BE2C (cell line): ENCODE data around the gene AP1B1.

Source experiments
- DNase-seq: peaks from one replicate; pipeline ENCODE4 v3.0.0-alpha.2; 2020
- H3K27me3 ChIP-seq: fragments of 250-450 bp; sonication (Bioruptor Pico); 2 replicates; pipeline ENCODE4 v1.5.1; 2020; ENCODE audit warnings: mild to moderate bottlenecking
- H3K36me3 ChIP-seq: fragments of 250-450 bp; sonication (Bioruptor Pico); 2 replicates; pipeline ENCODE4 v1.5.1; 2020; ENCODE audit warnings: mild to moderate bottlenecking
- H3K4me1 ChIP-seq: fragments of 250-450 bp; sonication (Bioruptor Pico); 2 replicates; pipeline ENCODE4 v1.5.1; 2020
- H3K4me3 ChIP-seq: 2 replicates; pipeline ENCODE4 v1.5.1; 2011; ENCODE audit warnings: low read depth, low read length
- H3K9me3 ChIP-seq: fragments of 250-450 bp; sonication (Bioruptor Pico); 2 replicates; pipeline ENCODE4 v1.5.1; 2020
- TF ChIP-seq, protein P1 (sequence below): IDR thresholded peaks from 2 replicates; pipeline ENCODE4 v1.5.1; 2012; ENCODE audit warnings: mild to moderate bottlenecking, low read depth, low read length

Gene AP1B1

DNA sequence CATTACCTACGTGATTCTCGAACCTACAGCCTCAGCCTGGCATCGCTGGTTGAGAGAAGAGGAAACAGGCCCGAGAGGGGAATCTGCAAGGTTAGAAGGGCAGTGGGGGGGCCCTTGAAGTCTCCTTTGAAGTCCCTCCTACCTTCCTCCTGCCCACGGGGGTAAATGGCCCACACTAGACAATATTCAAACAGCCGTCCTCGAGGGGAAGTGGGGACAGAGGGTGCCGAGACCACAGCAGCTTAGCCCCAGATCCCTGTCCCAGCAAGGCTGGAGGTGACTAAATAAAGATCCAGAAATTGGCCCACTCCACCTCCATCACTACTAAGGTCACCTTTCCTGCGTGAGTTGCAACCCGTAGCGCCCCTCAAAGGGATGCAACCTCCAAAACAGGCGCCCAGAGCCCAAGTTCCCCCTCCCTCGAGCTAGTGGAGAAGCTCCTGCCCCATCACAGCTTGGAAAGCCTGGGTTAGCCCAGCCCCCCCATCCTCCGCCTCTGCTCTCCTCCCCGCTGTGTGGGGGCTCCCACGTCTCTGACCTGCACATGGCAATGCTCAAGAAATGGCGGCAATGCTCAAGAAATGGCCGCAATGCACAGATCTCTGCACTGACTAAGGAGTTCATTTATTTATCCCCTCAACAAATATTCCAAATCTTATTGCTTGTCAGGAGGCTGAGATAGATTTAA, 72.1 kb downstream of the AP1B1 start:
- TF ChIP-seq, protein P1, sequence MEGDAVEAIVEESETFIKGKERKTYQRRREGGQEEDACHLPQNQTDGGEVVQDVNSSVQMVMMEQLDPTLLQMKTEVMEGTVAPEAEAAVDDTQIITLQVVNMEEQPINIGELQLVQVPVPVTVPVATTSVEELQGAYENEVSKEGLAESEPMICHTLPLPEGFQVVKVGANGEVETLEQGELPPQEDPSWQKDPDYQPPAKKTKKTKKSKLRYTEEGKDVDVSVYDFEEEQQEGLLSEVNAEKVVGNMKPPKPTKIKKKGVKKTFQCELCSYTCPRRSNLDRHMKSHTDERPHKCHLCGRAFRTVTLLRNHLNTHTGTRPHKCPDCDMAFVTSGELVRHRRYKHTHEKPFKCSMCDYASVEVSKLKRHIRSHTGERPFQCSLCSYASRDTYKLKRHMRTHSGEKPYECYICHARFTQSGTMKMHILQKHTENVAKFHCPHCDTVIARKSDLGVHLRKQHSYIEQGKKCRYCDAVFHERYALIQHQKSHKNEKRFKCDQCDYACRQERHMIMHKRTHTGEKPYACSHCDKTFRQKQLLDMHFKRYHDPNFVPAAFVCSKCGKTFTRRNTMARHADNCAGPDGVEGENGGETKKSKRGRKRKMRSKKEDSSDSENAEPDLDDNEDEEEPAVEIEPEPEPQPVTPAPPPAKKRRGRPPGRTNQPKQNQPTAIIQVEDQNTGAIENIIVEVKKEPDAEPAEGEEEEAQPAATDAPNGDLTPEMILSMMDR, result no peak
- Histone ChIP-seq H3K36me3 (no peaks in the 10 kb centered on the region), H3K4me1 (peaks cover 2% of the 10 kb centered on the region; the same call in 1 of the 2 replicates), H3K9me3 (no peaks in the 10 kb centered on the region), H3K4me3 (no peak overlapping the region), H3K27me3 (peaks cover 52% of the 10 kb centered on the region)
- no peak for DNase-seq

DNA sequence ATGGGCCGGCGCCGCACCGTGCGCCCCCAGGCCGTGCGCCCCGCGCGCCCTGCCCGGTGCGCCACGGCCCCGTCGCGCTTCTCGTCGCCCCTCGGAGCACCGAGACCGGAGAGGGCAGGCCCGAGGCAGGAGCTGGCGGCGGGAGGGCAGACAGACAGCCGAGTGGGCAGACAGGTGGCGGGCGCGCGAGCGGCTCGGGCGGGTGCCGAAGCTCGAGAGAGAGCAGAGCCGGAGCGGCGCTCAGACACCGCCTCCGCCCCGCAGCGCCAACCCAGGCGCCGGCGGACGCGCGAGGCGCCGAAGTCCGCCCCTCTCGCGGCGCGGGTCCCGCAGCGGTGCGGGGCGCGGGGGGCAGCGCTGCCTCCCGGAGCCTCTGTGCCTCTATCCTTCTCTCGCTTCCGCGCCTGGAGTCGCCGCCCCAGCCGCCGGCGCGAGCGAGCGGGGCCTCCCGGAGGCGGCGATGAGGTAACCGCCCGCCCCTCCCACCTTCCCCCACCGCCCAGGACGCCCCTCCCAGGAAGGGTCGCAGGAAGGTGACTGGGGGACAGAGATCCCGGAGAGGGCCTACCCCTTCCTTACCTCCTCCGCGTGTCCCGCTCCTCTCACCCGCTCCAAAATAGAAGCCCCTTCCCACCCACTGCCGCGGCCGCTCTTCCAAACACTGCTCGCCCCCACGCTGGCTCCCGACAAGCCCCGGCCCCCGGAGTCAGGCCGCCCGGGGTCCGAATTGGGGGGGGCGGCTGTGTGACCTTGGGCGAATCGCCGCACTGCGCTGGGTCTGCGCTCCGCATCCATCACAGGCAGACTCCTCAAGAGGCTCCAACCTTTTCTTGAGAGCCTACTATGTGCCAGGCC, 72.9 kb downstream of the AP1B1 start, which contains the start of gene RASL10A:
TSS of gene RASL10A (minus strand) at position 412 of the 855 bp plus-strand sequence. CDS start 451 bp downstream, outside the sequence.
- TF ChIP-seq, protein P1, result no peak
- Histone ChIP-seq H3K4me3 (no peak within 1 kb of the TSS; the same call in 1 of the 2 replicates), H3K4me1 (peaks cover 7% of the 10 kb centered on the region), H3K9me3 (no peaks in the 10 kb centered on the region), H3K36me3 (no peaks in the 10 kb centered on the region), H3K27me3 (peaks cover 52% of the 10 kb centered on the region)
- DNase-seq, result no peak

DNA sequence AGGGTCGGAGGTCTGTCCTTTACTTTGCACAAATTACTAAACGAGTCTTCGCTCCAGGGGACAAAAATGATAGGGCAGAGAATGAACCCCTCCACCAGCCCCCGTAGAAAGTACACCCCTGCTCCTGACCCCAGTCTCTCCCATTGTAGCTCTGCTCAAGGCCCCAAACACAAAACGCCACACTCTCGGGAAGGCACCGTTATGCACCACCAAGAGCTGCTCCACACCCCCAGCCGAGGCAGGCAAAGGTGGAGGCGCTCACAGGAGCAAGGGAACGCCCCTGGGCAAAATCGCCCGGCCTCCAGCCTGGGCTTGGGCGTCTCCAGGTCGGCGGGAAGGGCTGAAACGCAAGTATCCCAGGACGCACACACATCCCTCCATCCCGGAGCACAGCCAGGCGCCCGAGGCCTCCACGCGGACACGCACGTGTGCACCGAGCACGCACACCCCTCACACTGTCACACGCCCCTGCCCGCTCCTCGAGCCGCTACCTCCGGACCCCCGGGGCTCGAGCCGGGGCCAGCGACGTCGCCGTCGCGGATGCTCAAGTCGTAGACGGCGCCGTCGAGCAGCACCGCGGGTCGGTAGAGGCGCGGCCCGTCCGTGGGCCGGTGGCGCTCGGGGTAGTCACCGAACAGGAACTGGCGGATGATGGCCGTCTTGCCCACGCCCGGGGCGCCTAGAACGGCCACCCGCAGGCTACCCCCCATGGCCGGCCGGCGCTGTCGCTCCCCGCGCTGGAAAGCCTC, 73.7 kb downstream of the AP1B1 start:
- Histone ChIP-seq H3K27me3 (peaks cover 52% of the 10 kb centered on the region), H3K36me3 (no peaks in the 10 kb centered on the region)
- TF ChIP-seq, protein P1, result no peak

DNA sequence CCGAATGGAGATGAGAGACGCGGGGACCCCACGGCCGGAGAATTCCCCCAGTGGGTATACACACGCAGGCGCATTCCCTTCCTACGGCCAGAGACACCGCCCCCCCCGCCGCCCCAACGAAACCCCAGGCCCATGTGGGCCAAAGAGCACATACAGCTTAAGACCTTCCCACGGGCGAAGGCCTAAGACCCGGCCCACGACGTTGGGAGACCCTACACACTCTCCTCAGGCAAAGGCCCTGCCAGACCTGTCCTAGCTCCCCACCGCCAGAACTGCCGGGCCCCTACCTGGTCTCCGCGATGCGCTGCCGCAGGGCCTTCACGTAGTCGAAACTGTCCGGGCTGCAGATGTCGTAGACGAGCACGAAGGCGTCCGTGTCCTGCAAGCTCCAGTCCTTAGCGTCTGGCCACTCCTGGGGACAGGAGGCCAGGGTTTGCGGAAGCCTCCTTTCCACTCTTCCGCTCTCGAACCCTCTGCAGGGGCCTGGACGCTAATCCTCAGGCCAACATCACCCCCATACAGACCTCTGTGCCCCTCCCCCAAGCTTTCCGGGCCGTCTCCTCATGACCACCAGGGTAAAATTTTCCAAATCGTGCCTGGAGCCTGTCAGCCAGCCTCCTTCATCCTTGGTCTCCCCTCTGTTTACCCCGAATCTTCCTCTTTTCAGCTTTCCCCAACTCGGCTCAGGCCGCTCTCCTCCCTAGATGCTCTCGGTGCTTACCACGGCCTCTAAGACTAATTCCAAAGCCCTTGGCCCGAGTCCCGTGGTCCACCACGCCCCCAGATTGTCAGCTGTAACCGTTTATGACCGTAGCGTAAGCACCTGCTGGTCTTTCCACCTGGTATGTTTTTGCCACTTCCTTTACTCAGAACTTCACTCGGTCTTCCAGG, 74.5 kb downstream of the AP1B1 start:
- DNase-seq, result no peak
- H3K27me3 ChIP-seq, result peaks cover 52% of the 10 kb centered on the region
- TF ChIP-seq, protein P1, result no peak
- H3K9me3 ChIP-seq, result no peaks in the 10 kb centered on the region
- peaks cover 7% of the 10 kb centered on the region for H3K4me1 ChIP-seq
- no peak overlapping the region for H3K4me3 ChIP-seq
- no peaks in the 10 kb centered on the region for H3K36me3 ChIP-seq

More for the DNA sequence above, 73.7 kb downstream of the AP1B1 start:
- no peaks in the 10 kb centered on the region for H3K9me3 ChIP-seq
- H3K4me3 ChIP-seq, result no peak overlapping the region
- H3K4me1 ChIP-seq, result peaks cover 7% of the 10 kb centered on the region
- no peak for DNase-seq

DNA sequence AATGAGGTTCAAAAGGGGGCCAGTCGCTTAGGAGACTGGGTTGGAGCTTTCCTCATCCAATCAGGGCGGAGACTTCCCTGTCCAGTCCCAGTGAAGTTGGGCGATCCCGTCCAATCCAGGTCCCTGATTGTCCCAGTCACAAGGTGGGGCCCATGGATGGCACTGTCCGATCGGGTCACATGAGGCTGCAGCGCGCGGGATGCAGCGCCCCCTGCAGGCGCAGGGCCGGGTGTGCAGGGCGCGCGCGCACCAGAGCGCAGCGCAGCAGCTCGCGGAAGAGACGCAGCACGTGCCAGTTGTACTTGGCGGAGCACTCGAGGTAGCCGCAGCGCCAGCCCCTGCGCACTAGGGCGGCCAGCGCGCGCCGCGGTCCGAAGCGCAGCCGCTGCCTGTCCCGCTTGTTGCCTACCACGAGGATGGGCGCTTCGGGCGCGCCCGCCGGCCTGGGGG, 75.2 kb downstream of the AP1B1 start:
- peaks cover 52% of the 10 kb centered on the region for H3K27me3 ChIP-seq
- TF ChIP-seq, protein P1, result peak; percentile 49
- H3K4me1 ChIP-seq, result peaks cover 7% of the 10 kb centered on the region
- H3K4me3 ChIP-seq, result no peak overlapping the region
- no peaks in the 10 kb centered on the region for H3K9me3 ChIP-seq
- DNase-seq, result no peak
- no peaks in the 10 kb centered on the region for H3K36me3 ChIP-seq
